Spinal cord (tissue), 10 donors: ENCODE data around the gene CCDC183. TPM values are rescaled to one million over a fixed set of nuclear protein-coding genes. Genes with fewer than 3 reads are reported as not detected.
"Not testable (repeated sequence)": the region's sequence is repeated elsewhere in the genome, so short reads cannot be mapped to it uniquely, and the experiment has no call there.

Experiments used
- DNase-seq, 6 donors: peaks; one replicate each; pipeline versions ENCODE4 v3.0.0 to v3.0.0-alpha.2; 2013 to 2015; ENCODE audit warnings: low spot score in 6 of 6, low read depth in 4 of 6
- H3K27ac ChIP-seq: one replicate; pipeline ENCODE4 v1.5.1; 2013; ENCODE audit warnings: low read depth, low read length, control low read depth
- H3K27me3 ChIP-seq: one replicate; pipeline ENCODE4 v1.6.1; 2013; ENCODE audit warnings: low read length; ENCODE audit not compliant: control insufficient read depth, insufficient read depth
- H3K36me3 ChIP-seq: one replicate; pipeline ENCODE4 v1.6.1; 2013; ENCODE audit warnings: low read length; ENCODE audit not compliant: control insufficient read depth, insufficient read depth
- H3K4me1 ChIP-seq: one replicate; pipeline ENCODE4 v1.6.1; 2013; ENCODE audit warnings: low read length; ENCODE audit not compliant: control insufficient read depth, insufficient read depth
- H3K4me3 ChIP-seq: one replicate; pipeline ENCODE4 v1.5.1; 2013; ENCODE audit warnings: low read depth, low read length, control low read depth
- H3K9me3 ChIP-seq: one replicate; pipeline ENCODE4 v1.6.1; 2013; ENCODE audit warnings: low read length; ENCODE audit not compliant: control insufficient read depth, insufficient read depth
- WGBS: methylation state at CpG from one replicate; pipeline ENCODE4 v1.1.5; 2013; ENCODE audit warnings: missing lambda C conversion rate; ENCODE audit not compliant: insufficient coverage; 5-methylcytosine and 5-hydroxymethylcytosine counted together
- polyA plus RNA-seq, 2 donors: library from polyadenylated mRNA; unstranded; fragments of 120-200 nt; gene quantifications; one replicate each; pipeline ENCODE4 v1.2.1, GENCODE V29; 2013; ENCODE audit not compliant: insufficient read length in 2 of 2
- total RNA-seq, 2 donors: library from RNA; depleted of rRNA in 1 of 2; stranded (reverse); fragments of 120-200 nt in 1 of 2; fragments of >200 nt in 1 of 2; gene quantifications; one replicate each; pipeline versions ENCODE4 v1.2.3 to v1.2.4, GENCODE V29; 2013 to 2014
- donor health status: healthy.

Gene CCDC183
- total and polyA plus RNA-seq, 4 donors: 0.89 to 7.2 (median 3.2) TPM

DNA sequence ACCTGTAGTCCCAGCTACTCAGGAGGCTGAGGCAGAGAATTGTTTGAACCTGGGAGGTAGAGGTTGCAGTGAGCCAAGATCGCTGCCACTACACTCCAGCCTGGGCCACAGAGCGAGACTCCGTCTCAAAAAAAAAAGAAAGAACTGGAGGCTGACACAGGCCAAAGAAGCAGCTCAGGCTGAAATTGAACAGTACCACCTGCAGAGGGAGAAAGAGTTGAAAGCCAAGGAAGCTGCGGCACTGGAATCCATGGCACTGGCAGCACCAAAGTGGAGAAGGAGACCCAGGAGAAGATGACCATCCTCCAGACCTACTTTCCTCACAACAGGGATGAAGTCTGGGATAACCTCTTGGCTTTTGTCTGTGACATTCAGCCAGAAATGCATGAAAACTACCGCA is 16.3 kb upstream of the CCDC183 start:
- Histone ChIP-seq H3K36me3 (no peaks in the 10 kb centered on the region), H3K27ac (no peak overlapping the region), H3K9me3 (no peaks in the 10 kb centered on the region), H3K4me1 (no peaks in the 10 kb centered on the region), H3K27me3 (peaks cover 3% of the 10 kb centered on the region), H3K4me3 (no peak overlapping the region)
- DNase-seq: no peak
- WGBS: 47% methylated on average over 3 of the region's 5 CpGs

GRCh38 chr9:136782452-136782851 is 13.7 kb upstream of the CCDC183 start:
- no CpG with 5 or more reads among the region's 3 CpGs for WGBS

GRCh38 chr9:136784249-136784996 is 11.7 kb upstream of the CCDC183 start:
- Histone ChIP-seq H3K27ac (no peak overlapping the region), H3K36me3 (no peaks in the 10 kb centered on the region), H3K4me3 (no peak overlapping the region), H3K4me1 (peaks cover 5% of the 10 kb centered on the region), H3K27me3 (no peaks in the 10 kb centered on the region), H3K9me3 (no peaks in the 10 kb centered on the region)
- WGBS: 79% methylated on average over 3 of the region's 9 CpGs
- DNase-seq: peak in 1 of 6 donors; percentile 67

More at GRCh38 chr9:136782452-136782851, 13.7 kb upstream of the CCDC183 start:
- DNase-seq: no peak
- Histone ChIP-seq H3K4me1 (peaks cover 1% of the 10 kb centered on the region), H3K27ac (no peak overlapping the region), H3K9me3 (no peaks in the 10 kb centered on the region), H3K36me3 (no peaks in the 10 kb centered on the region), H3K27me3 (peaks cover 3% of the 10 kb centered on the region), H3K4me3 (no peak overlapping the region)

DNA sequence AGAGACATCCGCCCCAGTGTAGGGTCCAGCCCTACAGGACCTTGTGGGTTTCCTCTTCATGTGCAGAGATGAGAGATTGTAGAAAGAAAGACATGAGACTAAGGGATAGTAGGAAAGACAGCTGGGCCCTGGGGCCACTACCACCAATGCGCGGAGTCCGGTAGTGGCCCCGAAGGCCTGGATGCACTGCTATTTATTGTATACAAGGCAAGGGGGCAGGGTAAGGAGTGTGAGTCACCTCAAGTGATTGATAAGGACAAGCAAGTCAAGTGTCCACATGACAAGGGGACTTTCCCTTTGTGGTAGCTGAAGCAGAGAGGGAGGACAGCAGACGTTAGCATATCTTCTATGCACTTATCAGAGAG is 11.2 kb upstream of the CCDC183 start:
- Histone ChIP-seq H3K4me3 (no peak overlapping the region), H3K36me3 (no peaks in the 10 kb centered on the region), H3K9me3 (no peaks in the 10 kb centered on the region), H3K4me1 (peaks cover 8% of the 10 kb centered on the region), H3K27ac (no peak overlapping the region), H3K27me3 (no peaks in the 10 kb centered on the region)
- WGBS: 96% methylated on average over 6 of the region's 6 CpGs
- DNase-seq: no peak

DNA sequence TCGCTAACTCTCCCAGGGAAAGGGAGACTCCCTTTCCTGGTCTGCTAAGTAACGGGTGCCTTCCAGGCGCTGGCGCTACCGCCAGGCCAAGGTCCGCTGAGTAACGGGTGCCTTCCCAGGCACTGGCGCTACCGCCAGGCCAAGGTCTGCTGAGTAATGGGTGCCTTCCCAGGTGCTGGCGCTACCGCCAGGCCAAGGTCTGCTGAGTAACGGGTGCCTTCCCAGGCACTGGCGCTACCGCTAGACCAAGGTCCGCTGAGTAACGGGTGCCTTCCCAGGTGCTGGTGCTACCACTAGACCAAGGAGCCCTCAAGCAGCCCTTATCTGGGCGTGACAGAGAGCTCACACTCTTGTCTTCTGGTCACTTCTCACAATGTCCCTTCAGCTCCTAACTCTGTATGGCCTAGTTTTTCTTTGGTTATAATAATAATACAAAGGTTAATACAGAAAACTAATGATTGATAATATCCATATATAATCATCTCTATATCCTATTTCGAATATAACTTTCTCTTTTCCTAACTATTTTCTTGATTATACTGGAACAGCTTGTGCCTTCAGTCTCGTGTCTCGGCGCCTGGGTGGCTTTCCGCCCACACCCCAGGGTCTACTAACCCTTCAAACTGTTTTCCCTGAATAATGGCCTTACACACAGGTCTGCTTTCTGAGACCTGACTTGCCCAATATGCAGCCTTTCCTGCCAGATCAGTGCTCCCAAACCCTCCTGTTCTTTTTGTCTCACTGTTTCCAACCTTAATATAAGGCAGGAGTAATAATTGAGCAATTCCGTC is 10.4 kb upstream of the CCDC183 start:
- not testable (repeated sequence) for H3K27ac ChIP-seq, H3K4me3 ChIP-seq
- 85% methylated on average over 22 of the region's 23 CpGs for WGBS

GRCh38 chr9:136786451-136786850 is 9.7 kb upstream of the CCDC183 start:
- DNase-seq: no peak

More for the DNA sequence above, 10.4 kb upstream of the CCDC183 start:
- not testable (repeated sequence) for DNase-seq, H3K36me3 ChIP-seq, H3K4me1 ChIP-seq, H3K9me3 ChIP-seq, H3K27me3 ChIP-seq

DNA sequence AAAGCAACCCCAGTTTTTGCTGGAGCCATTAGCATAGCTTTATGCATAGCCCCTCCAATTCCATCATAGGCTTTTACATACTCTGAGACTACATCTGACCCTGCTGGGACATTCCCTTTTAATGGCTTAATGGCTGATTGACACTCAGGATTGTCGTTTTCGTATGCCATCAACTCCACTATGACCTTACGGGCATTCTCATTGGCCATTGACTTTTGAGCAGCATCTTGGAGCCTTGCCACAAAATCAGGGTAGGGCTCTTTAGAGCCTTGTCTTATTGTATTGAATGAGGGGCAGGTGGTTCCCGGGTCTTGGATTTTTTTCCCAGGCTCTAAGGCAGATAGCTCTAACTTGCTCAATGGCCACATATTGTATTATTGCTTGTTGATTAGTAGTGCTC is 9.2 kb upstream of the CCDC183 start:
- not testable (repeated sequence) for H3K27ac ChIP-seq

More at GRCh38 chr9:136786451-136786850, 9.7 kb upstream of the CCDC183 start:
- 39% methylated on average over 6 of the region's 10 CpGs for WGBS
- Histone ChIP-seq H3K4me1 (peaks cover 13% of the 10 kb centered on the region), H3K36me3 (no peaks in the 10 kb centered on the region), H3K9me3 (no peaks in the 10 kb centered on the region), H3K4me3 (no peak overlapping the region), H3K27me3 (no peaks in the 10 kb centered on the region), H3K27ac (no peak overlapping the region)

DNA sequence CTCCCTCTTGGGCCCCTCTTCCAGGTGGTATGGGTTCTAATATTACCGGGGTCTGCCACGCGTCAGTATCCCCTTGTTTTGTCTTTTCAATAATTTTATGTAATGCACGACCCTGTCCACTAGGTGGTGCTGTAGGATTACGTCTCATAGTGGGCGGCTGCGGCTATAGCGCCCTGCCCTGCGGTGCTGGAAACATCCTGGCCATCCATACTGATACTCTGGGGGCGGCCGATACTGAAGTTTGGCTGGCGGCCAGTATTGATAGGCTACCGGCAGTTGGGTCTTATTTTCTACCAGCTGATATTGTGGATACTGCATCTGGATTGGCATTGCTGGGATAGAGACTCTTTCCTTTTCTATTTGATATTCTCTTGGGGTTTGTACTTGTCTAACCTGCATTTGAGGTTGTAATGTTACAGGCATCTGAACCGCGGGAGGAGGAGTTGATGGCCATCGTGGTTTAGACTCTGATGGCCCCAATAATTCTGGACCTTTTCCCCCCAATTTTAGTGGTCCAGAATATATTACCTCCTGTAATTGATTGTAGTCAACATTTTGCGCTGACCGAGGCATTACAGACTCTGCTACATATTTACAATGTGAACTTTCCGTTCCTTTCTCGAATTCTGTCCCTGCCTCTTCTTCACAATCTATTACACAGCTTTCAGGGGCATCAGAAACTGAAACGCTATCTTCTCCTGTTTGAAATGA is 8.3 kb upstream of the CCDC183 start:
- Histone ChIP-seq H3K27ac (no peak overlapping the region), H3K9me3 (no peaks in the 10 kb centered on the region), H3K36me3 (peaks cover 7% of the 10 kb centered on the region), H3K27me3 (no peaks in the 10 kb centered on the region), H3K4me1 (peaks cover 27% of the 10 kb centered on the region), H3K4me3 (no peak overlapping the region)
- peak in 3 of 6 donors; percentile 67 to 93 (median 90) for DNase-seq
- 0% methylated on average over 7 of the region's 21 CpGs for WGBS

More for the DNA sequence above, 9.2 kb upstream of the CCDC183 start:
- not testable (repeated sequence) for H3K9me3 ChIP-seq, H3K4me3 ChIP-seq, H3K36me3 ChIP-seq, H3K27me3 ChIP-seq
- no CpG with 5 or more reads among the region's 4 CpGs for WGBS
- H3K4me1 ChIP-seq: peaks cover 18% of the 10 kb centered on the region
- peak in 1 of 6 donors; percentile 33 for DNase-seq

DNA sequence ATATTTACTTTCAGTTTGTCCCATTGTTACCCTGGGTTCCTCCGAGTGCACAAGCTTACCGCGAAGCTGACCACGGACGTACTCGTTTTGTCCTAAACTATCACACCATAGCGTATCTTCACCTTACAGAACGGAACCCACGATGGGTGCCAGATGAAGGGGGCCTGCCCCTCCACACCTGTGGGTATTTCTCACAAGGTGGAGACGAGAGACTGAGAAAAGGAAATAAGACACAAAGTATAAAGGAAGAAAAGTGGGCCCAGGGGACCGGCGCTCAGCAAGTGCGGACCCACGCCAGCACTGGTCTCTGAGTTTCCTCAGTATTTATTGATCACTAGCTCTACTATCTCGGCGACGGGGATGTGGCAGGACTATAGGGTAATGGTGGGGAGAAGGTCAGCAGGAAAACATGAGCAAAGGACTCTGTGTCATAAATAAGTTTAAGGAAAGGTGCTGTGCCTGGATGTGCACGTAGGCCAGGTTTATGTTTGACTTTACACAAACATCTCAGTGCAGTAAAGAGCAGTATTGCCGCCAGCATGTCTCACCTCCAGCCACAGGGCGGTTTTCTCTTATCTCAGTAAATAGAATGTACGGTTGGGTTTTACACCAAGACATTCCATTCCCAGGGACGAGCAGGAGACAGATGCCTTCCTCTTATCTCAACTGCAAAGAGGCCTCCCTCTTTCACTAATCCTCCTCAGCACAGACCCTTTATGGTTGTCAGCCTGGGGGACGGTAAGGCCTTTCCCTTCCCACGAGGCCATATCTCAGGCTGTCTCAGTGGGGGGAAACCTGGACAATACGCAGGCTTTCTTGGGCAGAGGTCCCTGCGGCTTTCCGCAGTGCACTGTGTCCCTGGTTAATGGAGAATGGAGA is 7.3 kb upstream of the CCDC183 start:
- not testable (repeated sequence) for H3K27me3 ChIP-seq, H3K9me3 ChIP-seq, DNase-seq, H3K4me3 ChIP-seq, H3K27ac ChIP-seq
- 69% methylated on average over 5 of the region's 27 CpGs for WGBS
- Histone ChIP-seq H3K36me3 (peaks cover 17% of the 10 kb centered on the region), H3K4me1 (peaks cover 33% of the 10 kb centered on the region)
